ENCODE results near the gene PDXDC1. TPM values are rescaled to one million over a fixed set of nuclear protein-coding genes. Genes with fewer than 3 reads are reported as not detected.
A peak's percentile ranks its signal among the peaks of the same experiment; 100 is the strongest.
"Not testable (repeated sequence)": the region's sequence is repeated elsewhere in the genome, so short reads cannot be mapped to it uniquely, and the experiment has no call there.

The PDXDC1 gene
- total RNA-seq, 4 donors from 2014 or later, result 35.3 to 91.1 (median 63.0) TPM

GRCh38 chr16:15071916-15072769, 97.3 kb downstream of the PDXDC1 start:
- peak in 1 of 4 experiments; percentile 28 for TF ChIP-seq CTCF (IDR thresholded peaks at IDR 0.05)
- H3K27ac ChIP-seq; H3K27me3 ChIP-seq; H3K9me3 ChIP-seq; H3K36me3 ChIP-seq; H3K4me1 ChIP-seq; intact Hi-C loops (cut with DNase I; ENCODE audit: low total_unique reads); H3K4me3 ChIP-seq; DNase-seq: not testable (repeated sequence)

GRCh38 chr16:15073101-15073500, 98.3 kb downstream of the PDXDC1 start:
- intact Hi-C loops (cut with DNase I; ENCODE audit: low total_unique reads), result no loop called here
- TF ChIP-seq POLR2A (IDR thresholded peaks at IDR 0.05), result no peak
- Histone ChIP-seq H3K4me1 (no peaks in the 10 kb centered on the region), H3K27me3 (no peaks in the 10 kb centered on the region), H3K4me3 (no peak overlapping the region), H3K9me3 (no peaks in the 10 kb centered on the region), H3K36me3 (no peaks in the 10 kb centered on the region), H3K27ac (no peak overlapping the region)
- no peak for DNase-seq

GRCh38 chr16:15076161-15076560, 101.3 kb downstream of the PDXDC1 start:
- DNase-seq; H3K36me3 ChIP-seq; H3K27me3 ChIP-seq; H3K27ac ChIP-seq; intact Hi-C loops (cut with DNase I; ENCODE audit: low total_unique reads); H3K9me3 ChIP-seq; H3K4me1 ChIP-seq; H3K4me3 ChIP-seq: not testable (repeated sequence)

GRCh38 chr16:15080883-15081282, 106.1 kb downstream of the PDXDC1 start:
- DNase-seq; H3K36me3 ChIP-seq; intact Hi-C loops (cut with DNase I; ENCODE audit: low total_unique reads): not testable (repeated sequence)

GRCh38 chr16:15082788-15083187, 108.0 kb downstream of the PDXDC1 start:
- intact Hi-C loops (cut with DNase I; ENCODE audit: low total_unique reads); H3K4me1 ChIP-seq; H3K9me3 ChIP-seq; H3K27me3 ChIP-seq; DNase-seq; H3K4me3 ChIP-seq; H3K27ac ChIP-seq; H3K36me3 ChIP-seq: not testable (repeated sequence)

More at GRCh38 chr16:15080883-15081282, 106.1 kb downstream of the PDXDC1 start:
- not testable (repeated sequence) for H3K9me3 ChIP-seq, H3K4me1 ChIP-seq, H3K4me3 ChIP-seq, H3K27me3 ChIP-seq, H3K27ac ChIP-seq

- intact Hi-C loops (cut with DNase I; ENCODE audit: low total_unique reads); H3K27me3 ChIP-seq; H3K4me1 ChIP-seq; H3K36me3 ChIP-seq; H3K27ac ChIP-seq; DNase-seq; H3K4me3 ChIP-seq; H3K9me3 ChIP-seq: not testable (repeated sequence)
These were observed 115.9 kb downstream of the PDXDC1 start for GRCh38 chr16:15090663-15091269.

- H3K36me3 ChIP-seq; H3K9me3 ChIP-seq; DNase-seq; intact Hi-C loops (cut with DNase I; ENCODE audit: low total_unique reads); H3K4me1 ChIP-seq; H3K27me3 ChIP-seq: not testable (repeated sequence)
- Histone ChIP-seq H3K4me3 (peak overlapping the region; percentile 64 to 76), H3K27ac (peak overlapping the region; percentile 76 to 79)
These were observed 118.7 kb downstream of the PDXDC1 start for GRCh38 chr16:15093571-15093954.

GRCh38 chr16:15093955-15094827, 119.4 kb downstream of the PDXDC1 start, which contains the start of gene RRN3:
Gene RRN3, minus strand, starts transcription at chr16:15094272. Its CDS starts 39 bp downstream, at chr16:15094233.
- intact Hi-C loops (cut with DNase I; ENCODE audit: low total_unique reads); H3K9me3 ChIP-seq; H3K4me1 ChIP-seq; H3K27me3 ChIP-seq; H3K36me3 ChIP-seq: not testable (repeated sequence)
- peak within 1 kb of the TSS; percentile 76 to 79 for H3K27ac ChIP-seq
- DNase-seq, result peak; percentile 89 to 94
- TF ChIP-seq CTCF (IDR thresholded peaks at IDR 0.05) (peak in 1 of 4 experiments; percentile 31), POLR2A (IDR thresholded peaks at IDR 0.05) (peak; percentile 47 to 60)
- peak within 1 kb of the TSS; percentile 64 to 76 for H3K4me3 ChIP-seq

GRCh38 chr16:15096583-15096972, 121.8 kb downstream of the PDXDC1 start:
- H3K36me3 ChIP-seq; H3K27ac ChIP-seq; H3K4me3 ChIP-seq; DNase-seq; H3K27me3 ChIP-seq; H3K4me1 ChIP-seq; H3K9me3 ChIP-seq; intact Hi-C loops (cut with DNase I; ENCODE audit: low total_unique reads): not testable (repeated sequence)

GRCh38 chr16:15099366-15099909, 124.6 kb downstream of the PDXDC1 start:
- H3K27me3 ChIP-seq; H3K27ac ChIP-seq; H3K9me3 ChIP-seq; H3K36me3 ChIP-seq; H3K4me1 ChIP-seq; intact Hi-C loops (cut with DNase I; ENCODE audit: low total_unique reads); DNase-seq; H3K4me3 ChIP-seq: not testable (repeated sequence)

Measured in uterus (tissue), 4 donors.